WTC11 (cell line): ENCODE measurements around the gene CDH13. TPM values are rescaled to one million over a fixed set of nuclear protein-coding genes. Genes with fewer than 3 reads are reported as not detected.

Experiments used
- ATAC-seq: fragments of 200-7000 bp; cut with Tn5 transposase; 2 replicates; pipeline ENCODE4 v1.10.0; 2021; ENCODE audit warnings: mild to moderate bottlenecking, moderate library complexity
- CTCF ChIA-PET: fragments of 300-600 bp; sonication (Branson Sonifier 250); formaldehyde crosslinking; loops from one replicate; lab custom pipeline; 2021; ENCODE audit warnings: antibody characterized with exemption; lab: Charles Lee
- POLR2A ChIA-PET: fragments of 350-600 bp; sonication (Branson Sonifier 250); formaldehyde crosslinking; loops from one replicate; lab custom pipeline; 2021; ENCODE audit warnings: antibody characterized with exemption; lab: Charles Lee
- DNase-seq: peaks from one replicate; pipeline ENCODE4 v3.0.0; 2021; ENCODE audit warnings: low spot score
- H3K27ac Mint-ChIP-seq: 2 replicates; pipeline ENCODE4 v1.8.0; 2021; ENCODE audit warnings: mixed read lengths
- H3K27me3 Mint-ChIP-seq: 2 replicates; pipeline ENCODE4 v1.8.0; 2021; ENCODE audit warnings: low read depth, mild to moderate bottlenecking, moderate library complexity, mixed read lengths
- H3K36me3 Mint-ChIP-seq: 2 replicates; pipeline ENCODE4 v1.8.0; 2021; ENCODE audit warnings: mixed read lengths
- H3K4me1 Mint-ChIP-seq: 2 replicates; pipeline ENCODE4 v1.8.0; 2022; ENCODE audit warnings: mixed read lengths
- H3K4me3 Mint-ChIP-seq: 2 replicates; pipeline ENCODE4 v1.8.0; 2021; ENCODE audit warnings: mild to moderate bottlenecking, moderate library complexity, mixed read lengths
- H3K9me3 Mint-ChIP-seq: 2 replicates; pipeline ENCODE4 v1.8.0; 2021; ENCODE audit warnings: mixed read lengths
- ATF1 ChIP-seq: sonication (generic); formaldehyde crosslinking; IDR thresholded peaks from 2 replicates; pipeline ENCODE4 v1.8.1; 2023; ENCODE audit warnings: mild to moderate bottlenecking, moderate library complexity, missing genetic modification reagents
- ELF4 ChIP-seq: sonication (generic); formaldehyde crosslinking; IDR thresholded peaks from 2 replicates; pipeline ENCODE4 v1.8.1; 2022; ENCODE audit warnings: low read depth, mild to moderate bottlenecking, moderate library complexity, missing genetic modification reagents
- ETV6 ChIP-seq: sonication (generic); formaldehyde crosslinking; IDR thresholded peaks from 2 replicates; pipeline ENCODE4 v1.8.1; 2022; ENCODE audit warnings: mild to moderate bottlenecking, missing genetic modification reagents
- HMGA2 ChIP-seq: fragments of 250-450 bp; sonication (Bioruptor Pico); IDR thresholded peaks from 2 replicates; pipeline ENCODE4 v1.4.0; 2021; ENCODE audit warnings: mild to moderate bottlenecking, moderate library complexity
- JAZF1 ChIP-seq: fragments of 250-450 bp; sonication (Bioruptor Pico); IDR thresholded peaks from 2 replicates; pipeline ENCODE4 v1.9.0; 2021; ENCODE audit warnings: moderate library complexity, mild to moderate bottlenecking, inconsistent platforms
- MXD4 ChIP-seq: fragments of 250-450 bp; sonication (Bioruptor Pico); IDR thresholded peaks from 2 replicates; pipeline ENCODE4 v1.8.0; 2021; ENCODE audit warnings: mild to moderate bottlenecking, moderate library complexity, borderline replicate concordance
- MYBL2 ChIP-seq: sonication (generic); formaldehyde crosslinking; IDR thresholded peaks from 2 replicates; pipeline ENCODE4 v1.8.1; 2023; ENCODE audit warnings: mild to moderate bottlenecking, moderate library complexity, missing genetic modification reagents
- NFE2L1 ChIP-seq: sonication (generic); formaldehyde crosslinking; IDR thresholded peaks from 2 replicates; pipeline ENCODE4 v1.8.1; 2023; ENCODE audit warnings: missing genetic modification reagents
- OVOL2 ChIP-seq: fragments of 250-450 bp; sonication (Bioruptor Pico); IDR thresholded peaks from 2 replicates; pipeline ENCODE4 v1.9.0; 2021; ENCODE audit warnings: mild to moderate bottlenecking, borderline replicate concordance
- TP53 ChIP-seq: sonication (generic); formaldehyde crosslinking; IDR thresholded peaks from 2 replicates; pipeline ENCODE4 v1.8.1; 2023; ENCODE audit warnings: mild to moderate bottlenecking, missing genetic modification reagents
- ZNF263 ChIP-seq: sonication (generic); formaldehyde crosslinking; IDR thresholded peaks from 2 replicates; pipeline ENCODE4 v1.8.1; 2022; ENCODE audit warnings: low read depth, mild to moderate bottlenecking, moderate library complexity, missing genetic modification reagents
- ZNF423 ChIP-seq: fragments of 250-450 bp; sonication (Bioruptor Pico); IDR thresholded peaks from 2 replicates; pipeline ENCODE4 v2.1.2; 2022; ENCODE audit warnings: mild to moderate bottlenecking, moderate library complexity
- total RNA-seq: library from RNA; stranded (reverse); gene quantifications from 3 replicates; pipeline ENCODE4 v1.2.3, GENCODE V29; 2021
- TF ChIP-seq, protein P1 (sequence below): sonication (generic); formaldehyde crosslinking; IDR thresholded peaks from 2 replicates; pipeline ENCODE4 v1.8.0; 2022; ENCODE audit warnings: mild to moderate bottlenecking, missing genetic modification reagents
- TF ChIP-seq, protein P2 (sequence below): sonication (generic); formaldehyde crosslinking; IDR thresholded peaks from 2 replicates; pipeline ENCODE4 v1.8.1; 2022; ENCODE audit warnings: low read depth, missing genetic modification reagents, borderline replicate concordance
- TF ChIP-seq, protein P3 (sequence below): sonication (generic); formaldehyde crosslinking; IDR thresholded peaks from 2 replicates; pipeline ENCODE4 v1.8.1; 2022; ENCODE audit warnings: low read depth, mild to moderate bottlenecking, moderate library complexity, missing genetic modification reagents, borderline replicate concordance
- TF ChIP-seq, protein P4 (sequence below): sonication (generic); formaldehyde crosslinking; IDR thresholded peaks from 2 replicates; pipeline ENCODE4 v1.8.0; 2022; ENCODE audit warnings: mild to moderate bottlenecking, missing genetic modification reagents
- TF ChIP-seq, protein P5 (sequence below): sonication (generic); formaldehyde crosslinking; IDR thresholded peaks from 2 replicates; pipeline ENCODE4 v1.8.0; 2023; ENCODE audit warnings: missing genetic modification reagents
- TF ChIP-seq, protein P6 (sequence below): fragments of 250-450 bp; sonication (Bioruptor Pico); IDR thresholded peaks from 2 replicates; pipeline ENCODE4 v1.8.0; 2021; ENCODE audit warnings: mild to moderate bottlenecking
- TF ChIP-seq, protein P7 (sequence below): fragments of 250-450 bp; sonication (Bioruptor Pico); IDR thresholded peaks from 2 replicates; pipeline ENCODE4 v1.9.0; 2021; ENCODE audit warnings: moderate library complexity, mild to moderate bottlenecking, inconsistent platforms, borderline replicate concordance
- TF ChIP-seq, protein P8 (sequence below): fragments of 250-450 bp; sonication (Bioruptor Pico); conservative IDR thresholded peaks from 2 replicates; pipeline ENCODE4 v1.9.0; 2021; ENCODE audit warnings: mild to moderate bottlenecking
- TF ChIP-seq, protein P9 (sequence below): fragments of 250-450 bp; sonication (Bioruptor Pico); IDR thresholded peaks from 2 replicates; pipeline ENCODE4 v1.9.0; 2021; ENCODE audit warnings: mild to moderate bottlenecking

The CDH13 gene
- total RNA-seq, 1 experiment from 2014 or later, result 0.81 TPM

DNA sequence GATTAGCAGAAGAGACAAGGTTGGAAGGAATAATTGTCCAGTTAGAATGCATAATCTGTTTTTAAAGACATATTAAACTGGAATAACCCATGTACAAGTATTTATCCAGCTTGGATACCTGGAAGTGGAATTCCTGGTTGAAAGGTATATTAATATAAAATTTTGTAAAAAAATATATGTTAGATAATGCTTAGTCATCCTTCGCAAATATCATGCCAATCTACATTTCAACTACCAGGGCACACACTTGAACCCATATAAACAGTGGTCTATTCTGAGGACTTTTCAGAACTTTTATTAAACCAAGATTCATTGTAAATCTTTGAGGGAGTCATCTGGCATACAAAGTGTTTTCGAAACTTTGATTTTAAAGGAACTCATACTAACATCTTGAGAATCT, 911.9 kb downstream of the CDH13 start:
- Mint-ChIP-seq H3K4me3 (no peak overlapping the region), H3K27ac (no peak overlapping the region), H3K27me3 (no peaks in the 10 kb centered on the region)
- no peak for DNase-seq
- no peak for TF ChIP-seq MYBL2 (CRISPR knock-in tag)
- no peak for TF ChIP-seq JAZF1 (CRISPR knock-in tag)
- TF ChIP-seq TP53 (CRISPR knock-in tag), result no peak
- TF ChIP-seq, protein P1, sequence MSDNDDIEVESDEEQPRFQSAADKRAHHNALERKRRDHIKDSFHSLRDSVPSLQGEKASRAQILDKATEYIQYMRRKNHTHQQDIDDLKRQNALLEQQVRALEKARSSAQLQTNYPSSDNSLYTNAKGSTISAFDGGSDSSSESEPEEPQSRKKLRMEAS (CRISPR knock-in tag), result no peak
- TF ChIP-seq, protein P2, sequence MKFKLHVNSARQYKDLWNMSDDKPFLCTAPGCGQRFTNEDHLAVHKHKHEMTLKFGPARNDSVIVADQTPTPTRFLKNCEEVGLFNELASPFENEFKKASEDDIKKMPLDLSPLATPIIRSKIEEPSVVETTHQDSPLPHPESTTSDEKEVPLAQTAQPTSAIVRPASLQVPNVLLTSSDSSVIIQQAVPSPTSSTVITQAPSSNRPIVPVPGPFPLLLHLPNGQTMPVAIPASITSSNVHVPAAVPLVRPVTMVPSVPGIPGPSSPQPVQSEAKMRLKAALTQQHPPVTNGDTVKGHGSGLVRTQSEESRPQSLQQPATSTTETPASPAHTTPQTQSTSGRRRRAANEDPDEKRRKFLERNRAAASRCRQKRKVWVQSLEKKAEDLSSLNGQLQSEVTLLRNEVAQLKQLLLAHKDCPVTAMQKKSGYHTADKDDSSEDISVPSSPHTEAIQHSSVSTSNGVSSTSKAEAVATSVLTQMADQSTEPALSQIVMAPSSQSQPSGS, result no peak
- TF ChIP-seq, protein P3, sequence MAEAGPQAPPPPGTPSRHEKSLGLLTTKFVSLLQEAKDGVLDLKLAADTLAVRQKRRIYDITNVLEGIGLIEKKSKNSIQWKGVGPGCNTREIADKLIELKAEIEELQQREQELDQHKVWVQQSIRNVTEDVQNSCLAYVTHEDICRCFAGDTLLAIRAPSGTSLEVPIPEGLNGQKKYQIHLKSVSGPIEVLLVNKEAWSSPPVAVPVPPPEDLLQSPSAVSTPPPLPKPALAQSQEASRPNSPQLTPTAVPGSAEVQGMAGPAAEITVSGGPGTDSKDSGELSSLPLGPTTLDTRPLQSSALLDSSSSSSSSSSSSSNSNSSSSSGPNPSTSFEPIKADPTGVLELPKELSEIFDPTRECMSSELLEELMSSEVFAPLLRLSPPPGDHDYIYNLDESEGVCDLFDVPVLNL (CRISPR knock-in tag), result no peak
- no peak for TF ChIP-seq ETV6 (CRISPR knock-in tag)
- no peak for TF ChIP-seq HMGA2 (CRISPR knock-in tag)
- no peak for TF ChIP-seq ZNF423
- TF ChIP-seq, protein P4, sequence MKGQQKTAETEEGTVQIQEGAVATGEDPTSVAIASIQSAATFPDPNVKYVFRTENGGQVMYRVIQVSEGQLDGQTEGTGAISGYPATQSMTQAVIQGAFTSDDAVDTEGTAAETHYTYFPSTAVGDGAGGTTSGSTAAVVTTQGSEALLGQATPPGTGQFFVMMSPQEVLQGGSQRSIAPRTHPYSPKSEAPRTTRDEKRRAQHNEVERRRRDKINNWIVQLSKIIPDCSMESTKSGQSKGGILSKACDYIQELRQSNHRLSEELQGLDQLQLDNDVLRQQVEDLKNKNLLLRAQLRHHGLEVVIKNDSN (CRISPR knock-in tag), result no peak
- TF ChIP-seq, protein P5, sequence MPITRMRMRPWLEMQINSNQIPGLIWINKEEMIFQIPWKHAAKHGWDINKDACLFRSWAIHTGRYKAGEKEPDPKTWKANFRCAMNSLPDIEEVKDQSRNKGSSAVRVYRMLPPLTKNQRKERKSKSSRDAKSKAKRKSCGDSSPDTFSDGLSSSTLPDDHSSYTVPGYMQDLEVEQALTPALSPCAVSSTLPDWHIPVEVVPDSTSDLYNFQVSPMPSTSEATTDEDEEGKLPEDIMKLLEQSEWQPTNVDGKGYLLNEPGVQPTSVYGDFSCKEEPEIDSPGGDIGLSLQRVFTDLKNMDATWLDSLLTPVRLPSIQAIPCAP (CRISPR knock-in tag), result no peak
- TF ChIP-seq MXD4 (CRISPR knock-in tag), result no peak
- TF ChIP-seq ZNF263 (CRISPR knock-in tag), result no peak
- TF ChIP-seq, protein P6, sequence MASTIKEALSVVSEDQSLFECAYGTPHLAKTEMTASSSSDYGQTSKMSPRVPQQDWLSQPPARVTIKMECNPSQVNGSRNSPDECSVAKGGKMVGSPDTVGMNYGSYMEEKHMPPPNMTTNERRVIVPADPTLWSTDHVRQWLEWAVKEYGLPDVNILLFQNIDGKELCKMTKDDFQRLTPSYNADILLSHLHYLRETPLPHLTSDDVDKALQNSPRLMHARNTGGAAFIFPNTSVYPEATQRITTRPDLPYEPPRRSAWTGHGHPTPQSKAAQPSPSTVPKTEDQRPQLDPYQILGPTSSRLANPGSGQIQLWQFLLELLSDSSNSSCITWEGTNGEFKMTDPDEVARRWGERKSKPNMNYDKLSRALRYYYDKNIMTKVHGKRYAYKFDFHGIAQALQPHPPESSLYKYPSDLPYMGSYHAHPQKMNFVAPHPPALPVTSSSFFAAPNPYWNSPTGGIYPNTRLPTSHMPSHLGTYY (CRISPR knock-in tag), result no peak
- TF ChIP-seq, protein P7, sequence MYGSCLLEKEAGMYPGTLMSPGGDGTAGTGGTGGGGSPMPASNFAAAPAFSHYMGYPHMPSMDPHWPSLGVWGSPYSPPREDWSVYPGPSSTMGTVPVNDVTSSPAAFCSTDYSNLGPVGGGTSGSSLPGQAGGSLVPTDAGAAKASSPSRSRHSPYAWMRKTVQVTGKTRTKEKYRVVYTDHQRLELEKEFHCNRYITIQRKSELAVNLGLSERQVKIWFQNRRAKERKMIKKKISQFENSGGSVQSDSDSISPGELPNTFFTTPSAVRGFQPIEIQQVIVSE (CRISPR knock-in tag), result no peak
- TF ChIP-seq ELF4 (CRISPR knock-in tag), result no peak
- TF ChIP-seq, all 79 proteins: peak for 0
- H3K4me1 Mint-ChIP-seq, result no peaks in the 10 kb centered on the region
- POLR2A ChIA-PET, result no interaction called here
- CTCF ChIA-PET, result no interaction called here
- no peaks in the 10 kb centered on the region for H3K36me3 Mint-ChIP-seq
- peaks cover 21% of the 10 kb centered on the region for H3K9me3 Mint-ChIP-seq
- no peak for ATAC-seq

DNA sequence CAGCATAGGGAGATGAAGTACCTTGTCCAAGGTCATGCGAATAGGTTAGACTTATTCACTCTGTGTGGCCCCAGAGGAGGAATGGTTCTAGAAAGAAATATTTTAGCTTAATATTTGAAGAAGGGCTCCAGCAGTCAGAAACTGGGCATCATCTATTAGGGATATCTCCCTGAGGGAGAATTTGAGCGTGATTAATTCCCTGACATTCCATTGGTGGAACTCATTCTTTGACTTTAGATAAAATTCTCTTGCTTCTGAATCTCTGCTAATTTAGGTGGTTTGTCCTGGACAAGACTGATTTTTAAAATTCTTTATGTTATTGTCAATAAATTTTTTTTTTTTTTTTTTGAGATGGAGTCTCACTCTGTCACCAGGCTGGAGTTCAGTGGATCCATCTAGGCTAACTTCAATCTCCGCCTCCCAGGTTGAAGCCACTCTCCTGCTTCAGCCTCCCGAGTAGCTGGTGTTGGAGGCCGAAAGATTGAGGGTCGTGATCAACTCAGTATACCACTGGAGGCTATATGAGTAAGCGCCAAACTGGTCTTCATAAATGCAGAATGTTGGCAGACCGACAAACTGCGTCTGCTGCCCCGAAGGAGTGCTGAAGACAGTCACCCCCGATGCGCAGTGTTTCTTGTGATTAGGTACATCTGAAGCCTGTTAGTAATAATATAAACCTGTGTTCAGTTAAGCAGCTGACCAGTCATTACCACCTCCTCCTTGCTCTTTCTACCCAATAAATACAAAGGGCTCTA, 913.1 kb downstream of the CDH13 start:
- ATAC-seq (no peak), DNase-seq (no peak)
- Mint-ChIP-seq H3K27ac (no peak overlapping the region), H3K27me3 (no peaks in the 10 kb centered on the region), H3K4me3 (no peak overlapping the region), H3K4me1 (no peaks in the 10 kb centered on the region), H3K9me3 (peaks cover 16% of the 10 kb centered on the region), H3K36me3 (no peaks in the 10 kb centered on the region)
- POLR2A ChIA-PET, result no interaction called here
- TF ChIP-seq OVOL2 (CRISPR knock-in tag) (no peak), NFE2L1 (CRISPR knock-in tag) (no peak), HMGA2 (CRISPR knock-in tag) (no peak), ATF1 (CRISPR knock-in tag) (no peak)
- TF ChIP-seq, protein P8, sequence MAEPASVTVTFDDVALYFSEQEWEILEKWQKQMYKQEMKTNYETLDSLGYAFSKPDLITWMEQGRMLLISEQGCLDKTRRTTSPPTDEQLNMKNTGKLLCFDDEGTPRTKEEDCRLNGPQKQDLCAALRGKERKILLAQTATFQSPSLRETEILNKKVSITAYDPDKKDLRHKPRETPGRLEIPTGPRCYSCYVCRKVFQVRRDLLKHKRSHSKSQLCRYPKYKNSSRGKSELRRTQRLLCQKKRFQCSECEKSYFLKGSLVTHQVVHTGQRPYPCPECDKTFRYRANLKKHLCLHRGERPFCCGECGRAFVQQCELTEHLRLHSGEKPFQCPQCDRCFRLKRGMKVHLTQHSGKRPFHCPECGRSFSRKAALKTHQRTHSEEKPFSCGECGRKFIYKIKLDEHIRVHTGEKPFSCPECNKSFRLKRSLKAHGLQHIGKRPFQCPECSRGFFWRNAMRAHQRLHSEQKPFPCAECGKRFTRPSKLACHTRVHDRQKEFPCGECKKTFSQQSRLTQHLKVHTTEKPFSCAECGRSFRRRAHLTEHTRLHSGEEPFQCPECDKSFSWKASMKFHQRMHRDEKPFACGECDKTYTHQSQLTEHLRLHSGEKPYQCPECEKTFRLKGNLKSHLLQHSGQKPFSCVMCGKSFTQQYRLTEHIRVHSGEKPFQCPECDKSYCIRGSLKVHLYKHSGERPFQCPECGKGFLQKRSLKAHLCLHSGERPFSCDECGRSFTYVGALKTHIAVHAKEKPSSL (CRISPR knock-in tag), result no peak
- TF ChIP-seq, protein P9, sequence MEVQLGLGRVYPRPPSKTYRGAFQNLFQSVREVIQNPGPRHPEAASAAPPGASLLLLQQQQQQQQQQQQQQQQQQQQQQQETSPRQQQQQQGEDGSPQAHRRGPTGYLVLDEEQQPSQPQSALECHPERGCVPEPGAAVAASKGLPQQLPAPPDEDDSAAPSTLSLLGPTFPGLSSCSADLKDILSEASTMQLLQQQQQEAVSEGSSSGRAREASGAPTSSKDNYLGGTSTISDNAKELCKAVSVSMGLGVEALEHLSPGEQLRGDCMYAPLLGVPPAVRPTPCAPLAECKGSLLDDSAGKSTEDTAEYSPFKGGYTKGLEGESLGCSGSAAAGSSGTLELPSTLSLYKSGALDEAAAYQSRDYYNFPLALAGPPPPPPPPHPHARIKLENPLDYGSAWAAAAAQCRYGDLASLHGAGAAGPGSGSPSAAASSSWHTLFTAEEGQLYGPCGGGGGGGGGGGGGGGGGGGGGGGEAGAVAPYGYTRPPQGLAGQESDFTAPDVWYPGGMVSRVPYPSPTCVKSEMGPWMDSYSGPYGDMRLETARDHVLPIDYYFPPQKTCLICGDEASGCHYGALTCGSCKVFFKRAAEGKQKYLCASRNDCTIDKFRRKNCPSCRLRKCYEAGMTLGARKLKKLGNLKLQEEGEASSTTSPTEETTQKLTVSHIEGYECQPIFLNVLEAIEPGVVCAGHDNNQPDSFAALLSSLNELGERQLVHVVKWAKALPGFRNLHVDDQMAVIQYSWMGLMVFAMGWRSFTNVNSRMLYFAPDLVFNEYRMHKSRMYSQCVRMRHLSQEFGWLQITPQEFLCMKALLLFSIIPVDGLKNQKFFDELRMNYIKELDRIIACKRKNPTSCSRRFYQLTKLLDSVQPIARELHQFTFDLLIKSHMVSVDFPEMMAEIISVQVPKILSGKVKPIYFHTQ (CRISPR knock-in tag), result no peak
- CTCF ChIA-PET, result no interaction called here
